Adrenal gland (tissue), 5 donors: ENCODE data around the gene PLAGL2.

Experiments used
- CTCF ChIP-seq, 6 experiments: fragments of 450-650 bp in 4 of 6; fragments of 200-600 bp in 2 of 6; sonication (generic) in 1 of 6; IDR thresholded peaks; 1 replicate in 5 of 6; 2 replicates in 1 of 6; pipeline versions ENCODE4 v1.5.1 to v1.8.0; 2016 to 2021; ENCODE audit warnings: antibody characterized with exemption in 6 of 6, mild to moderate bottlenecking in 2 of 6, moderate library complexity in 1 of 6
- POLR2A ChIP-seq, 2 donors: fragments of 450-650 bp; IDR thresholded peaks; one replicate each; pipeline ENCODE4 v1.6.1; 2017; ENCODE audit warnings: antibody characterized with exemption in 2 of 2, mild to moderate bottlenecking in 2 of 2, moderate library complexity in 1 of 2
- donor health status: DM: no; HTN: no; CAD: no.

GRCh38 chr20:32158943-32159660, 48.4 kb downstream of the PLAGL2 start:
- TF ChIP-seq POLR2A (IDR thresholded peaks at IDR 0.05) (no peak), CTCF (IDR thresholded peaks at IDR 0.05) (no peak)
